ENCODE data around the gene SUMO1.

- TF ChIP-seq CTCF (IDR thresholded peaks at IDR 0.05; ENCODE audit: extremely low read depth in 1 of 2, insufficient read depth in 1 of 2, low read depth in 1 of 2, low read length in 2 of 2) (no peak), EZH2 (IDR thresholded peaks at IDR 0.05; ENCODE audit: borderline replicate concordance, low read depth, low read length, severe bottlenecking) (no peak), JUN (IDR thresholded peaks at IDR 0.05; ENCODE audit: borderline replicate concordance, insufficient read depth, insufficient read length, low read depth) (no peak), POLR2A (IDR thresholded peaks at IDR 0.05; ENCODE audit: low read depth, low read length) (no peak), FOS (IDR thresholded peaks at IDR 0.05; ENCODE audit: borderline replicate concordance, insufficient read depth, low read length) (no peak), POLR2AphosphoS5 (IDR thresholded peaks at IDR 0.05; ENCODE audit: insufficient read depth, low read depth, low read length) (no peak)
Observed at GRCh38 chr2:202187570-202187969, 50.8 kb downstream of the SUMO1 start.
